ENCODE data around the gene MYH16. TPM values are rescaled to one million over a fixed set of nuclear protein-coding genes. Genes with fewer than 3 reads are reported as not detected.
"Not testable (repeated sequence)": the region's sequence is repeated elsewhere in the genome, so short reads cannot be mapped to it uniquely, and the experiment has no call there.

The MYH16 gene
- total RNA-seq, 4 donors from 2014 or later, result not detected

DNA sequence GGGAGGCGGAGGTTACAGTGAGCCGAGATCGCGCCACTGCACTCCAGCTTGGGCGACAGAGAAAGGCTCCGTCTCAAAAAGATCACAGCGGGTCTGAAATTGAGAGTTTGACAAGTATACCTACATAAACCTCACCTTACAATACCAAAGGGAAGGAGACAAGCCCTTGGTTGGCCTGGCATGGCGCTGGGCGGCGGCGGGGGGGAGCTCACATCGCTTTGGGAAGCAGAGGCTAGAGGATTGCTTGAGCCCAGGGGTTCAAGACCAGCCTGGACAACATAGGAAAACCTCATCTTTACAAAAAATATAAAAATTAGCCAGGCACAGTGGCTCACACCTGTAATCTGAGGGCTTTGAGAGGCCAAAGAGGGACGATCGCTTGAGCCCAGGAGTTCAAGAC lies 51.9 kb downstream of the MYH16 start:
- no peak for DNase-seq (ENCODE audit: low spot score)
- ATAC-seq (ENCODE audit: low FRiP score), result no peak
- no peak for TF ChIP-seq CTCF (IDR thresholded peaks at IDR 0.05)

DNA sequence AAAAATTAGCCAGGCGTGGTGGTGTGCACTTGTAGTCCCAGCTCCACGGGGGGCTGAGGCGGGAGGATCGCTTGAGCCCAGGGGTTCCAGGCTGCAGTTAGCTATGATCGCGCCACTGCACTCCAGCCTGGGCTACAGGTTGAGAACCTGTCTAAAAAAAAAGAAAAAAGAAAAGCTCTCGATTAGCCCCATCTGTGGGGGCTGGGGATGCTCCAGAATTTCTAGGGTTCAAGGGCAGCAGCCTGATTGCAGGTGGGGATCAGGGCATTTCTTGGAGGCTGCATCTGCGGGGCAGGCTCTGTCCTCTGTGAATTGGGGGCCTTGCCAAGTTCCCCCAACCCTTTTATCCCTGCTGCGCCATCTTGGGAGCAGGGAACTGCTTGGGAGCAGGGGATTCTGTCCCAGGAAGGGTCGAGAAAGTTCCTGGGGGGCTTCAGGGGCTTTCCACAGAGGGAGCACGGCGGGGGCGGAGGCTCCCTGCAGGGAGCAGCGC lies 52.4 kb downstream of the MYH16 start:
- no peak for TF ChIP-seq CTCF (IDR thresholded peaks at IDR 0.05)
- peak; percentile 3 for ATAC-seq (ENCODE audit: low FRiP score)
- no peak for DNase-seq (ENCODE audit: low spot score)

DNA sequence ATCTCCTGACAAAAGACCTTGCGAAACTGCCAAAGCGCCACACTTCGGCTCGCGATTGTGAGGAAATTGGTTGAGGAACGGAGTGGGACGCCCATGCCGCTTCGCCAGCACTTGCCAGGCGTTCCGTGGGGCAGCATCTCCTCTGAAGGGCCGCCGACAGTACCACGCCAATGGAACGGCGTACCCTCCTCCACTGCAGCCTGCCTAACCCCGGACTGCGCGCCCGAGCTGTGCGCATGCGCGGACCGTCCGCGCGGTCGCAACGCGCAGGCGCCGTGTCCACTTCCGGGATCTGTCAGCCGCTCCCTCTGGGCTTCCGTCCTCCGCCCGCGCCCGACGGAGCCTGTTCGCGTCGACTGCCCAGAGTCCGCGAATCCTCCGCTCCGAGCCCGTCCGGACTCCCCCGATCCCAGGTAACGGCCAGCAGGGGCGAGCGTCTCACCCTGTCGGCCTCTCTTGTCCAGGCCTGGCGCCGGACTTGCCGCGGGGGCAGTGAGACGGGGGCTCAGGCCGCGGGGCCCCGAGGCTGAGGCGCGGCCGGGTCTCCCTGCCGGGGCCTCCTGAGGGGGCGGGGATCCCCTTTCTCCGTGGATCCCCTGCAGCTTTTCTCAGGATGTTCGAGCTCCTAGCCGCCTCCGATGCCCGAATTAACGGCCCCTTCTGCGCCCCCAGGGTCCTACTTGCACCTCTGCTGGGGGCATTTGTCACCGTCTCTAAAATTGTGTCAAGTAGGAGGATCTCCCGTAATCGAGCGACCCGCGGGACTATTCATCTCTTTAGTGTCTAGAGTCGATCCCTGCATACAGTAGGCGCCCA lies 53.2 kb downstream of the MYH16 start, which contains the start of gene ARPC1A:
ARPC1A (plus strand) TSS at position 307 of the 816 bp plus-strand sequence. CDS start 7,456 bp downstream, outside the sequence.
- TF ChIP-seq CTCF (IDR thresholded peaks at IDR 0.05), result peak in 1 of 3 donors; percentile 20
- DNase-seq (ENCODE audit: low spot score) (peak; percentile 58), ATAC-seq (ENCODE audit: low FRiP score) (peak; percentile 97)

DNA sequence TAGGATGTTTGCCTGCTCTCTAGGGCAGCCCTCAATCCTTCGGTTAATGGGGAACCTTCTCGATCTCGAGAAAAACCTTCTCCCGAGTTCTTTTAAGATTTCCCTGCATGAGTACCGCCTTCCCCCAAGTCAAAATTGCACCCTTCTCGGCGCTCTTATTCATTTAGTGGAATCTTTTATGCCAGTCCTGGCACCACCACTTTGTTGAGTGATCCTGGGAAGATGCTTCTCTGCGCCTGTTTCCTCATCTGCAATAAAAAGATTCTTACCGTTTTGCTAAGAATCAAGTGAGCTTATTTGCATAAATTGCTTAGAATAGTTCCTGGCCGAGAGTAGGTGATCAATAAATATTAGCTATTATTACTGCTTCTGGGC lies 53.8 kb downstream of the MYH16 start:
- ATAC-seq (ENCODE audit: low FRiP score), result no peak
- no peak for DNase-seq (ENCODE audit: low spot score)
- TF ChIP-seq CTCF (IDR thresholded peaks at IDR 0.05), result no peak

DNA sequence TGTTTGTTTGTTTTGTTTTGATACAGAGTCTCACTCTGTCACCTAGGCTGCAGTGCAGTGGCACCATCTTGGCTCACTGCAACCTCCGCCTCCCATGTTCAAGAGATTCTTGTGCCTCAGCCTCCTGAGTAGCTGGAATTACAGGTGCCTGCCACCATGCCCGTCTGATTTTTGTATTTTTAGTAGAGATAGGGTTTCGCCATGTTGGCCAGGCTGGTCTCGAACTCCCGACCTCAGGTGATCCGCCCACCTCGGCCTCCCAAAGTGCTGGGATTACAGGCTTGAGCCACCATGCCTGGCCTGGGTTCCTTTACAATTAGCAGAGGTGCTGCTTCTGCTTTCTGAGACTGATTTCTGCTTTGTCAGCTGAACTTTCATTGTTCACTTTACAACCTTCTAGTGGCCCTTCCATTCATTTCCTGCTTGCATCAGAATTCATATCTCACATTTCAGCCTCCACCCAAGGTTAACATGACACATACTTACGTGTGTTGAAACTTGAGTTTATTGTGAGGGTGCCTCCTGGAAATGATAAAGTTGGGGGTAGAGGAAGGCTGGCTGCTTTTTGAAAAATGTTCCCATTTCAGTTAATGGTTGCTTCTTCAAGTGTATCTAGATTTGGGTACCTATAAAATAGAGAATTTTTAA lies 57.8 kb downstream of the MYH16 start:
- not testable (repeated sequence) for DNase-seq (ENCODE audit: low spot score)
- peak; percentile 58 for ATAC-seq (ENCODE audit: low FRiP score)

DNA sequence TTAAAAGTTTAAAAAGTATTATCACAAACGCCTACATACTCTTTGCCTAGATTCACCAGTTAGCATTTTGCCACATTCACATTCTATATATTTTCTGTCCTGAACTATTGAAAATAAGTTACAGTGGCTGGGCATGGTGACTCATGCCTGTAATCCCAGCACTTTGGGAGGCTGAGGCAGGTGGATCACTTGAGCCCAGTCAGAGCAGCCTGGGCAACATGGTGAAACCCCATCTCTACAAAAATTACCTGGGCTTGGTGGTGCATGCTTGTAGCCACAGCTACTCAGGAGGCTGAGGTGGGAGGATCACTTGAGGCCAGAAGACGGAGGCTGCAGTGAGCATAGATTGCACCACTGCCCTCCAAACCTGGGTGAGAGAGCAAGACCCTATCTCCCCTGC lies 58.4 kb downstream of the MYH16 start:
- peak; percentile 29 for ATAC-seq (ENCODE audit: low FRiP score)
- no peak for DNase-seq (ENCODE audit: low spot score)
- no peak for TF ChIP-seq CTCF (IDR thresholded peaks at IDR 0.05)

- TF ChIP-seq CTCF (IDR thresholded peaks at IDR 0.05), result no peak
- ATAC-seq (ENCODE audit: low FRiP score), result no peak
- DNase-seq (ENCODE audit: low spot score), result no peak
Observed at GRCh38 chr7:99339595-99339994, 67.0 kb downstream of the MYH16 start.

Data from omental fat pad (tissue), 4 donors.